Fibroblast of mammary gland (primary cell): ENCODE measurements around the gene TMEM18.

ENCODE experiments used
- DNase-seq: peaks from one replicate; pipeline ENCODE4 v3.0.0-alpha.2; 2010; ENCODE audit warnings: low read depth
- H3K4me3 ChIP-seq: 2 replicates; pipeline ENCODE4 v1.5.1; 2011; ENCODE audit warnings: low read depth, mild to moderate bottlenecking, low read length, moderate library complexity; ENCODE audit not compliant: control insufficient read depth
- CTCF ChIP-seq: conservative IDR thresholded peaks from 2 replicates; pipeline ENCODE4 v1.5.1; 2011; ENCODE audit warnings: low read depth, low read length, inconsistent platforms; ENCODE audit not compliant: control insufficient read depth, insufficient read depth

TMEM18 gene

GRCh38 chr2:677056-677958 lies at the start of gene TMEM18:
TSS of gene TMEM18 (minus strand) at chr2:677406. CDS start at chr2:677345, 61 bp downstream.
- peak within 1 kb of the TSS; percentile 98 for H3K4me3 ChIP-seq
- DNase-seq: peak; percentile 99
- no peak for TF ChIP-seq CTCF

- H3K4me3 ChIP-seq: no peak overlapping the region
- no peak for TF ChIP-seq CTCF
- DNase-seq: no peak
Measured at GRCh38 chr2:726169-726568, 49.0 kb upstream of the TMEM18 start.

- TF ChIP-seq CTCF: no peak
- DNase-seq: no peak
- H3K4me3 ChIP-seq: no peak overlapping the region
Measured at GRCh38 chr2:725468-725867, 48.3 kb upstream of the TMEM18 start.

GRCh38 chr2:723761-724160 lies 46.6 kb upstream of the TMEM18 start:
- no peak for DNase-seq
- H3K4me3 ChIP-seq: no peak overlapping the region
- TF ChIP-seq CTCF: no peak

- H3K4me3 ChIP-seq: no peak overlapping the region
- TF ChIP-seq CTCF: no peak
- DNase-seq: no peak
Measured at GRCh38 chr2:720842-721241, 43.6 kb upstream of the TMEM18 start.

GRCh38 chr2:719734-720133 lies 42.5 kb upstream of the TMEM18 start:
- no peak overlapping the region for H3K4me3 ChIP-seq

More at GRCh38 chr2:719734-720133, 42.5 kb upstream of the TMEM18 start:
- TF ChIP-seq CTCF: no peak
- DNase-seq: no peak
